ENCODE data around the gene MDFIC2. TPM values are rescaled to one million over a fixed set of nuclear protein-coding genes. Genes with fewer than 3 reads are reported as not detected.

Gene MDFIC2
- total RNA-seq, 1 donor from 2014 or later, result not detected

DNA sequence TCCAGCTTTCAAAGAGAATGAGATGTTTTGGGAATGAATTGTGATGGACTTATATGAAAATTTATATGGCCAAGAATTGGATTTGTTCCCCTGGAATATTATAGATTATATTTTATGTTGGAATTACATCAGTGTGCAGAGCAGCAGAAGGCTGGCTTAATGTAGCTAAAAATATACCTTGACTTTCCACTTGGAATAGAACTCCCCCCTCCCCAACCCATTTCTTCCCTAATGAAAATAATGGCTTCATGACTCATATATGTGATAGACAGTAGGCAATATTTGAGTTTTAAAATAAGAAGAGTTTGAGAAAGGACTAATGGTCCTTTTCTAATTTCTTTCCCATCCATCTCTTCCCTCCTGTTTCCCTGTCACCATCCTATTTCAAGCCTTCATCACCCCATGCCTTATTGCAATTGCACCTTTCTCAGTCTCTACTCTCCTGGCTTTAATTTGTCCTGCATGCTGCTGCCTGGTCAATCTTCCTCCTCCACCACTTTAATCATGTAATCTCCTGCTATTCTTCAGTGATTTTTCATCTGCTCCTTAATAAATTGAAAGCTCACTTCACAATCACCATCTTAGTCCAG, 122.5 kb downstream of the MDFIC2 start:
- DNase-seq (ENCODE audit: low spot score), result no peak
- ATAC-seq, result no peak
- intact Hi-C loops (cut with DNase I), result no loop called here

DNA sequence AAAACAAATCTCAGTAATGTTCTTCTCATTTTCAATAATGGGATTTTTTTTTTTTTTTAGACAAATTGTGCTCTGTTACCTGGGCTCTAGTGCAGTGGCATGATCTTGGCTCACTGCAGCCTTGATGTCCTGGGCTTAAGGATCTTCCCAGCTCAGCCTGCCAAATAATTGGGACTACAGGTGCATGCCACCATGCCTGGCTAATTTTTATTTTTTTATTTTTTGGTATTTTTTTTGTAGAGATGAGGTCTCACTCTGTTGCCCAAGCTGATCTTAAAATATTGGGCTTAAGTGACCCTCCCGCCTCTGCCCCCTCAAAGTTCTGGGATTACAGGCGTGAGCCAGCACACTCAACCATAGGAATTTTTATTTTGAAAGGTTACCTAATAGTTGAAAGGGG, 126.2 kb downstream of the MDFIC2 start:
- DNase-seq (ENCODE audit: low spot score) (no peak), ATAC-seq (no peak)
- intact Hi-C loops (cut with DNase I), result no loop called here

DNA sequence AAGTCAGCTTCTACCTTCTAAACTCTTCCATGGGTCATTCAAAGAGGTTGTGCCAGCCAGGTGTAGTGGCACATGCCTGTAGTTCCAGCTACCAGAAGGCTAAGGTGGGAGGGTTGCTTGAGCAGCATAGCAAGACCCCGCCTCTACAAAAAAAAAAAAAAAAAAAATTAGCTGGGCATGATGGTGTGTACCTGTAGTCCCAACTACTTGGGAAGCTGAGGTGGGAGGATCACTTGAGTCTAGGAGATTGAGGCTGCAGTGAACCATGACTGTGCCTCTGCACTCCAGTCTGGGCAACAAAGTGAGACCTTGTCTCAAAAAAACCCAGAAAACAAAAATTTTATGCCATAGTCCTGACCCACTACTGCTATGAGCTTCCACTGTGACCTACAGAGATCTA, 126.8 kb downstream of the MDFIC2 start:
- ATAC-seq, result no peak
- DNase-seq (ENCODE audit: low spot score), result no peak
- intact Hi-C loops (cut with DNase I), result no loop called here

- DNase-seq (ENCODE audit: low spot score) (no peak), ATAC-seq (no peak)
- intact Hi-C loops (cut with DNase I), result no loop called here
Observed at GRCh38 chr3:70183781-70184504, 128.5 kb downstream of the MDFIC2 start.

DNA sequence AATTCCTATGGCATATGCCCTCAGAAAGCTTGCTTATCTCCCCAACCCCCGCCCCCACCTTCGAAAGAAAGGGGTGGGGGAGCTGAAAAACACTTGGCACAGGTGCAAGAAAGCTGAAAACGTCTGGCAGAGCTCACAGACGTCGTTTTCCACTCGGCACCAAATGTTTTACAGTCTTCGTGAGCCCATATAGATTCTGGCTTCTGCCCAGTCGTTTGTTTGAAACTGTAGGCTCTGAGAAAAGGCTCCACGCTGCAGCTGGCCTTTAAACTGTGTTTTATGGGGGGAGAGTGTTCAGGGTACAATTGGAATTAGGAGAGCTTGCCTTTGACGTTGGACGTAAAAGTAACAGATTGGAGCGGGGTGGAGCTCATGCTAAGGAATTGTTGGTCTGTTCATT, 130.3 kb downstream of the MDFIC2 start:
- intact Hi-C loops (cut with DNase I), result no loop called here
- DNase-seq (ENCODE audit: low spot score) (no peak), ATAC-seq (no peak)

- no peak for ATAC-seq
- DNase-seq (ENCODE audit: low spot score), result no peak
- intact Hi-C loops (cut with DNase I), result no loop called here
Observed at GRCh38 chr3:70180664-70181063, 131.8 kb downstream of the MDFIC2 start.

- no peak for ATAC-seq
- intact Hi-C loops (cut with DNase I), result no loop called here
- no peak for DNase-seq (ENCODE audit: low spot score)
Observed at GRCh38 chr3:70179111-70179510, 133.3 kb downstream of the MDFIC2 start.

GRCh38 chr3:70177881-70178645, 134.4 kb downstream of the MDFIC2 start:
- intact Hi-C loops (cut with DNase I), result no loop called here
- ATAC-seq (no peak), DNase-seq (ENCODE audit: low spot score) (no peak)

DNA sequence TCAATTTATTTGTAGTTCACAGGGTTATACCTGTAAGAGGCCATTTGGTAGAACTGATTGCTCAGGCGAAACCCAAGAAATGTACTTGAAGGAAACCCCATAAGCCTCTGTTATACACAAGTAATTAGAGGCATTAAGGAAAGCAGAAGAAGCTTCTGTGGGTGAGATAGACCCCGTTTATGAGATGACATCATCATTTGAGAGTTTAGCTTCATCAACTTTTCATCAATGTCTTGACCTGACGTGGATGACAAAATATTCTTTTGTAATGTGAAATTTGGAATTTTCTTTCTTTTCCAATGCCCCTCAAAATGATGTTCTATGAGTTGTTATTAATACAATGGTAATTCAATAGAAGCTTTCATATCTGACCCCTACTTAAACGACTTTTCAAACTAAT, 136.2 kb downstream of the MDFIC2 start:
- DNase-seq (ENCODE audit: low spot score) (no peak), ATAC-seq (no peak)
- intact Hi-C loops (cut with DNase I), result no loop called here

GRCh38 chr3:70156808-70157207, 155.6 kb downstream of the MDFIC2 start:
- intact Hi-C loops (cut with DNase I), result no loop called here
- ATAC-seq (no peak), DNase-seq (ENCODE audit: low spot score) (no peak)

DNA sequence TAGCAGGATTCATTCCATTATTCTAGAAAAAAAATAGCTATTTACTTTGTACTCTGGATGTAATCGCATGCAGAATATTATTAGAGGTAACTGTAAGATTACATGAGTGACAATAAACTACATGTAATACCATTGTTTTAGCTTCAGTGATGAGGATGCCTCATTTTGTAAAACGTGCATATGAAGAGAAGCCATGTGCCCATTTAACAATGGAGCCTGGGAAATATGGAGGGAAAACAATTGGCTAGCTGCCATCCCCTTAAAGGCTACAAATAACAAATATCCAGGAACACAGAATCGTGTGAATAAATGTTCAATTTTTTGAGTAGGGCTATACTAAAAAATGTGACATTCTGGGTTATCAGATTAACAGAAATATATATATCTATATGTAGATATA, 161.8 kb downstream of the MDFIC2 start:
- intact Hi-C loops (cut with DNase I), result no loop called here
- no peak for ATAC-seq
- no peak for DNase-seq (ENCODE audit: low spot score)

GRCh38 chr3:70149714-70150400, 162.6 kb downstream of the MDFIC2 start:
- intact Hi-C loops (cut with DNase I), result no loop called here
- ATAC-seq (no peak), DNase-seq (ENCODE audit: low spot score) (no peak)

Measured in sciatic nerve (tissue), 2 donors.